GM19043 (cell line): ENCODE measurements around the gene FZD10.

Experiments
- ATAC-seq: cut with Tn5 transposase; IDR thresholded peaks from one replicate; pipeline ENCODE4 v1.9.1; 2021; ENCODE audit warnings: low read depth; ENCODE audit not compliant: unreplicated experiment

FZD10 gene

GRCh38 chr12:130202201-130202600, 39.9 kb downstream of the FZD10 start:
- no peak for ATAC-seq

- no peak for ATAC-seq
Observed at GRCh38 chr12:130203151-130203550, 40.9 kb downstream of the FZD10 start.

GRCh38 chr12:130204541-130204953, 42.3 kb downstream of the FZD10 start:
- ATAC-seq = no peak

GRCh38 chr12:130205495-130205894, 43.2 kb downstream of the FZD10 start:
- ATAC-seq = no peak

GRCh38 chr12:130212384-130212989, 50.2 kb downstream of the FZD10 start:
- ATAC-seq = no peak

- no peak for ATAC-seq
Observed at GRCh38 chr12:130213249-130213648, 51.0 kb downstream of the FZD10 start.

- no peak for ATAC-seq
Observed at GRCh38 chr12:130214686-130215395, 52.6 kb downstream of the FZD10 start.
